SK-N-MC (cell line): Measurements from ENCODE around the gene ARHGAP23.
"Not testable (repeated sequence)": the region's sequence is repeated elsewhere in the genome, so short reads cannot be mapped to it uniquely, and the experiment has no call there.

Source experiments
- EZH2 ChIP-seq: fragments of 200-600 bp; sonication (generic); IDR thresholded peaks from one replicate; pipeline ENCODE4 v1.6.1; 2017; ENCODE audit warnings: antibody characterized with exemption
- FOXP2 ChIP-seq: optimal IDR thresholded peaks from 2 replicates; pipeline ENCODE3; 2011; ENCODE audit warnings: mild to moderate bottlenecking, moderate library complexity; ENCODE audit not compliant: insufficient read depth; ENCODE audit errors: extremely low read length, control extremely low read depth
- POLR2AphosphoS5 ChIP-seq: IDR thresholded peaks from 2 replicates; pipeline ENCODE4 v1.6.1; 2012; ENCODE audit warnings: mild to moderate bottlenecking, low read depth, low read length, borderline replicate concordance

- not testable (repeated sequence) for TF ChIP-seq EZH2, POLR2AphosphoS5, FOXP2
Measured at GRCh38 chr17:38471253-38471652, 43.0 kb downstream of the ARHGAP23 start.
